ENCODE results near the gene SH3BGR. TPM values are rescaled to one million over a fixed set of nuclear protein-coding genes. Genes with fewer than 3 reads are reported as not detected.

The SH3BGR gene
- total RNA-seq, 1 experiment from 2014 or later = 0.82 TPM

DNA sequence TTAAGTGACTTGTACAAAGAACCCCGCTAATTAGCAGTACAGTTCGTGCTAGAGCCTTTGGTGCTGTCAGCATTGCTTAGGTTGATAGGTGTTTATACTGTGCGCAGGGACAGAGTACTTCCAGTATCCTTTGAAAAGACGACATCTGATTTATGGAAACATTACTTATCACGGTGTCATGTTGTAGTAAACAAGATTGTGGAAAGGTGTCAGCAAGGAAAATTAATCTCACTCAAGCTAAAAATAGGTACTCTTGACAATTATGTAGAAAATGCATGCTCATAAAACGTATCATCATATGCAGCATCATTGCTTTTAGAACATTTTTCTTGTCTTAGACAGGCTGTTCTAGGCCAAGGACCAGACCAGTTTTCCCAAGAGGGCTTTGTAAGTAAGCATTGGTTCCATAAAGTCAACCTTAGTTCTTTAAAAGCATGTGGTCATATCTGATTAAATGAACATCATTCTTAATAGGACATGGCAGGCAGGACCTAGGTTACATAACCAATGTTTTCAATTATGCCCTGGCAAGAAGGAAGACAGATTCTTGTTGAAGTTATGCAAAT lies 33.0 kb downstream of the SH3BGR start:
- H3K27me3 Mint-ChIP-seq (ENCODE audit: insufficient read depth, unreplicated experiment) = peaks cover 5% of the 10 kb centered on the region
- intact Hi-C loops (cut with micrococcal nuclease; ENCODE audit: unreplicated experiment) = no loop called here
- Histone ChIP-seq H3K4me3 (ENCODE audit: low read depth, low read length) (no peak overlapping the region), H3K9me3 (no peaks in the 10 kb centered on the region), H3K36me3 (ENCODE audit: control insufficient read depth, insufficient read depth, low read length) (no peaks in the 10 kb centered on the region), H3K27me3 (replicated peaks; ENCODE audit: control insufficient read depth, insufficient read depth, low read length) (no peaks in the 10 kb centered on the region), H3K4me1 (no peaks in the 10 kb centered on the region)
- H3K36me3 Mint-ChIP-seq (ENCODE audit: insufficient read depth, unreplicated experiment) = no peaks in the 10 kb centered on the region
- no peak overlapping the region for H3K4me3 Mint-ChIP-seq (ENCODE audit: unreplicated experiment)
- ChIA-PET POLR2A (no interaction called here), CTCF (no interaction called here)
- no peaks in the 10 kb centered on the region for H3K9me3 Mint-ChIP-seq (ENCODE audit: unreplicated experiment)
- no peak for DNase-seq
- no TSS peak for BruUV-seq (replicated peaks)
- TF ChIP-seq, protein P1, sequence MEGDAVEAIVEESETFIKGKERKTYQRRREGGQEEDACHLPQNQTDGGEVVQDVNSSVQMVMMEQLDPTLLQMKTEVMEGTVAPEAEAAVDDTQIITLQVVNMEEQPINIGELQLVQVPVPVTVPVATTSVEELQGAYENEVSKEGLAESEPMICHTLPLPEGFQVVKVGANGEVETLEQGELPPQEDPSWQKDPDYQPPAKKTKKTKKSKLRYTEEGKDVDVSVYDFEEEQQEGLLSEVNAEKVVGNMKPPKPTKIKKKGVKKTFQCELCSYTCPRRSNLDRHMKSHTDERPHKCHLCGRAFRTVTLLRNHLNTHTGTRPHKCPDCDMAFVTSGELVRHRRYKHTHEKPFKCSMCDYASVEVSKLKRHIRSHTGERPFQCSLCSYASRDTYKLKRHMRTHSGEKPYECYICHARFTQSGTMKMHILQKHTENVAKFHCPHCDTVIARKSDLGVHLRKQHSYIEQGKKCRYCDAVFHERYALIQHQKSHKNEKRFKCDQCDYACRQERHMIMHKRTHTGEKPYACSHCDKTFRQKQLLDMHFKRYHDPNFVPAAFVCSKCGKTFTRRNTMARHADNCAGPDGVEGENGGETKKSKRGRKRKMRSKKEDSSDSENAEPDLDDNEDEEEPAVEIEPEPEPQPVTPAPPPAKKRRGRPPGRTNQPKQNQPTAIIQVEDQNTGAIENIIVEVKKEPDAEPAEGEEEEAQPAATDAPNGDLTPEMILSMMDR (IDR thresholded peaks at IDR 0.05; ENCODE audit: insufficient read depth in 1 of 2, low read depth in 1 of 2, low read length in 1 of 2, severe bottlenecking in 1 of 2, unreplicated experiment in 1 of 2) = no peak
- no peak overlapping the region for H3K27ac Mint-ChIP-seq (ENCODE audit: unreplicated experiment)
- no peaks in the 10 kb centered on the region for H3K4me1 Mint-ChIP-seq (ENCODE audit: low read depth, unreplicated experiment)

DNA sequence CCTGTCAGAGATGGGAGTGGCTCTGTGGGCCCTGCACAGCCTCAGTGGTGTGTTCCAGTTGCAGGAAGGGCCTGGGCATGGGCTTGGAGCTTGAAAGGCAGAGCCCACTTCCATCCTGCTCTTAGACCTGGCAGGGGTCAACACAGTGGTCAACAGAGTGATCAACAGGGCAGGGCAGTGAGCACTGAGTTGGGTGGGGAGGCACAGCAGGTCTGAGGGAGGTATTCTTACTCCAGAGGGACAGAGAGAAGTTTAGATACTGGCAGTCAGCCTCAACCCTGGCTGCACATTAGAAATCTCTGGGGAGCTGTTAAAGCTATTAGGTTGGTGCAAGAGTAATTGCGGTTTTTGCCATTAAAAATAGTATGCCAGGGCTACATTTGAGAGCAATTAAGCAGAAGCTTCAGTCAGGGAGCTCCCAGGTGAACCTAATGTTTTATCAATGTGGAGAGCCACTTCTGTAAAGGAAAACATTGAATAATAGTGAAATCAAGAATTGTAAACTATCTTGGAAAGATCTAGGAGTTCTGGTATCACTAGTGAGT lies 37.7 kb downstream of the SH3BGR start:
- Mint-ChIP-seq H3K27ac (ENCODE audit: unreplicated experiment) (no peak overlapping the region), H3K4me3 (ENCODE audit: unreplicated experiment) (no peak overlapping the region), H3K4me1 (ENCODE audit: low read depth, unreplicated experiment) (no peaks in the 10 kb centered on the region), H3K9me3 (ENCODE audit: unreplicated experiment) (peaks cover 9% of the 10 kb centered on the region), H3K27me3 (ENCODE audit: insufficient read depth, unreplicated experiment) (peaks cover 2% of the 10 kb centered on the region), H3K36me3 (ENCODE audit: insufficient read depth, unreplicated experiment) (no peaks in the 10 kb centered on the region)
- Histone ChIP-seq H3K4me3 (ENCODE audit: low read depth, low read length) (no peak overlapping the region), H3K4me1 (no peaks in the 10 kb centered on the region), H3K9me3 (no peaks in the 10 kb centered on the region), H3K36me3 (ENCODE audit: control insufficient read depth, insufficient read depth, low read length) (no peaks in the 10 kb centered on the region), H3K27me3 (replicated peaks; ENCODE audit: control insufficient read depth, insufficient read depth, low read length) (no peaks in the 10 kb centered on the region)
- ChIA-PET CTCF (no interaction called here), POLR2A (no interaction called here)
- DNase-seq = no peak
- intact Hi-C loops (cut with micrococcal nuclease; ENCODE audit: unreplicated experiment) = no loop called here
- no TSS peak for BruUV-seq (replicated peaks)
- TF ChIP-seq, protein P1 (IDR thresholded peaks at IDR 0.05; ENCODE audit: insufficient read depth in 1 of 2, low read depth in 1 of 2, low read length in 1 of 2, severe bottlenecking in 1 of 2, unreplicated experiment in 1 of 2) = no peak

GRCh38 chr21:39499156-39499555 lies 47.4 kb downstream of the SH3BGR start:
- BruUV-seq (replicated peaks) = no TSS peak
- H3K4me1 Mint-ChIP-seq (ENCODE audit: low read depth, unreplicated experiment) = no peaks in the 10 kb centered on the region
- no peaks in the 10 kb centered on the region for H3K36me3 Mint-ChIP-seq (ENCODE audit: insufficient read depth, unreplicated experiment)
- H3K9me3 Mint-ChIP-seq (ENCODE audit: unreplicated experiment) = peaks cover 7% of the 10 kb centered on the region
- TF ChIP-seq, protein P1 (IDR thresholded peaks at IDR 0.05; ENCODE audit: insufficient read depth in 1 of 2, low read depth in 1 of 2, low read length in 1 of 2, severe bottlenecking in 1 of 2, unreplicated experiment in 1 of 2) = no peak
- no peaks in the 10 kb centered on the region for H3K4me1 ChIP-seq
- no peak for DNase-seq
- H3K9me3 ChIP-seq = no peaks in the 10 kb centered on the region
- H3K4me3 ChIP-seq (ENCODE audit: low read depth, low read length) = no peak overlapping the region
- no peaks in the 10 kb centered on the region for H3K36me3 ChIP-seq (ENCODE audit: control insufficient read depth, insufficient read depth, low read length)
- H3K27me3 ChIP-seq (replicated peaks; ENCODE audit: control insufficient read depth, insufficient read depth, low read length) = no peaks in the 10 kb centered on the region
- no peak overlapping the region for H3K27ac Mint-ChIP-seq (ENCODE audit: unreplicated experiment)
- POLR2A ChIA-PET = no interaction called here
- H3K27me3 Mint-ChIP-seq (ENCODE audit: insufficient read depth, unreplicated experiment) = peaks cover 10% of the 10 kb centered on the region
- CTCF ChIA-PET = no interaction called here
- H3K4me3 Mint-ChIP-seq (ENCODE audit: unreplicated experiment) = no peak overlapping the region
- intact Hi-C loops (cut with micrococcal nuclease; ENCODE audit: unreplicated experiment) = no loop called here

All from Caco-2 (cell line).